PC-3 (cell line): ENCODE data around the gene AGBL1. TPM values are rescaled to one million over a fixed set of nuclear protein-coding genes. Genes with fewer than 3 reads are reported as not detected.

Source experiments
- ATAC-seq: fragments of 200-7000 bp; cut with Tn5 transposase; 2 replicates; pipeline ENCODE4 v1.9.1; 2020; ENCODE audit warnings: mild to moderate bottlenecking, moderate library complexity
- BruUV-seq: library from RNA; stranded (reverse); fragments of 400-500 nt; replicated peaks from 2 replicates; lab custom pipeline; 2021; lab: Mats Ljungman, UMichigan
- CTCF ChIA-PET: fragments of 300-600 bp; sonication (Branson Sonifier 250); formaldehyde crosslinking; loops from one replicate; lab custom pipeline; 2022; ENCODE audit warnings: antibody characterized with exemption; lab: Charles Lee
- POLR2A ChIA-PET: fragments of 300-600 bp; sonication (Branson Sonifier 250); formaldehyde crosslinking; loops from one replicate; lab custom pipeline; 2022; ENCODE audit warnings: antibody characterized with exemption; ENCODE audit not compliant: unreplicated experiment; lab: Charles Lee
- DNase-seq: peaks from one replicate; pipeline ENCODE4 v3.0.0-alpha.2; 2015
- H2AFZ ChIP-seq: fragments of 300-600 bp; sonication (generic); 2 replicates; pipeline ENCODE4 v1.6.0; 2016; ENCODE audit warnings: antibody characterized with exemption, low read length
- H3F3A ChIP-seq: fragments of 300-600 bp; sonication (generic); one replicate; pipeline ENCODE4 v1.6.0; 2017; ENCODE audit warnings: antibody characterized with exemption, low read length, control low read depth, mild to moderate bottlenecking; ENCODE audit not compliant: unreplicated experiment
- H3K27ac ChIP-seq: fragments of 300-600 bp; sonication (generic); 2 replicates; pipeline ENCODE4 v1.5.1; 2016; ENCODE audit warnings: mild to moderate bottlenecking, low read length
- H3K27me3 ChIP-seq: fragments of 300-600 bp; sonication (generic); 2 replicates; pipeline ENCODE4 v1.6.1; 2016; ENCODE audit warnings: low read length, mixed read lengths
- H3K36me3 ChIP-seq: fragments of 300-600 bp; sonication (generic); 2 replicates; pipeline ENCODE4 v1.6.1; 2016; ENCODE audit warnings: low read depth, mixed run types, low read length, mixed read lengths
- H3K4me1 ChIP-seq: fragments of 300-600 bp; sonication (generic); 2 replicates; pipeline ENCODE4 v1.5.1; 2016; ENCODE audit warnings: low read length; ENCODE audit not compliant: insufficient read depth
- H3K4me2 ChIP-seq: fragments of 300-600 bp; sonication (generic); 2 replicates; pipeline ENCODE4 v1.6.0; 2016; ENCODE audit warnings: low read length
- H3K4me3 ChIP-seq: fragments of 300-600 bp; sonication (generic); 2 replicates; pipeline ENCODE4 v1.5.1; 2016; ENCODE audit warnings: mild to moderate bottlenecking, low read length, mixed read lengths
- H3K79me2 ChIP-seq: fragments of 300-600 bp; sonication (generic); 2 replicates; pipeline ENCODE4 v1.6.1; 2017; ENCODE audit warnings: low read length, mixed read lengths
- H3K9ac ChIP-seq: fragments of 300-600 bp; sonication (generic); 2 replicates; pipeline ENCODE4 v1.6.0; 2016; ENCODE audit warnings: mild to moderate bottlenecking, low read length
- H3K9me2 ChIP-seq: fragments of 300-600 bp; sonication (generic); replicated peaks from 2 replicates; pipeline ENCODE4 v1.6.1; 2016; ENCODE audit warnings: mixed run types, low read length, mixed read lengths
- H3K9me3 ChIP-seq: fragments of 300-600 bp; sonication (generic); 2 replicates; pipeline ENCODE4 v1.6.1; 2016; ENCODE audit warnings: low read length, mixed read lengths
- H4K20me1 ChIP-seq: fragments of 300-600 bp; sonication (generic); 2 replicates; pipeline ENCODE4 v1.6.1; 2016; ENCODE audit warnings: low read length, mixed read lengths
- CTCF ChIP-seq: fragments of 300-600 bp; sonication (generic); conservative IDR thresholded peaks from 2 replicates; pipeline ENCODE4 v1.5.1; 2017; ENCODE audit warnings: antibody characterized with exemption, low read depth, mild to moderate bottlenecking, low read length
- EZH2 ChIP-seq: fragments of 300-600 bp; sonication (generic); IDR thresholded peaks from one replicate; pipeline ENCODE4 v1.6.1; 2017; ENCODE audit warnings: antibody characterized with exemption, mild to moderate bottlenecking, low read length; ENCODE audit not compliant: unreplicated experiment
- EZH2phosphoT487 ChIP-seq: fragments of 300-600 bp; sonication (generic); IDR thresholded peaks from 2 replicates; pipeline ENCODE4 v1.6.1; 2018; ENCODE audit warnings: mild to moderate bottlenecking, antibody characterized with exemption, low read length, borderline replicate concordance
- intact Hi-C: fragments of 100-400 bp; cut with micrococcal nuclease; formaldehyde crosslinking; loops from 2 replicates; pipeline ENCODE4 v1.9.0; 2023
- total RNA-seq: library from RNA; depleted of rRNA; stranded (reverse); fragments of >200 nt; gene quantifications from 2 replicates; pipeline ENCODE4 v1.2.3, GENCODE V29; 2014

Gene AGBL1
- total RNA-seq, 1 experiment from 2014 or later = not detected

GRCh38 chr15:86236356-86237110 lies 156.9 kb downstream of the AGBL1 start:
- TF ChIP-seq EZH2phosphoT487 (no peak), EZH2 (no peak), CTCF (no peak)
- Histone ChIP-seq H3F3A (no peaks in the 10 kb centered on the region), H3K4me3 (no peak overlapping the region), H3K79me2 (no peaks in the 10 kb centered on the region), H3K27ac (no peak overlapping the region), H3K9me3 (no peaks in the 10 kb centered on the region), H2AFZ (no peak overlapping the region), H3K9me2 (no peaks in the 10 kb centered on the region), H3K27me3 (no peaks in the 10 kb centered on the region), H3K36me3 (no peaks in the 10 kb centered on the region), H3K9ac (no peak overlapping the region), H3K4me2 (no peak overlapping the region), H4K20me1 (no peaks in the 10 kb centered on the region), H3K4me1 (no peaks in the 10 kb centered on the region)
- intact Hi-C loops = no loop called here
- no TSS peak for BruUV-seq
- DNase-seq = no peak
- no peak for ATAC-seq
- ChIA-PET POLR2A (no interaction called here), CTCF (no interaction called here)

GRCh38 chr15:86237111-86237500 lies 157.4 kb downstream of the AGBL1 start:
- Histone ChIP-seq H3K9me2 (no peaks in the 10 kb centered on the region), H3K4me3 (no peak overlapping the region), H3K4me1 (no peaks in the 10 kb centered on the region), H3K27ac (no peak overlapping the region), H3K79me2 (no peaks in the 10 kb centered on the region), H3K4me2 (no peak overlapping the region), H3K27me3 (no peaks in the 10 kb centered on the region), H2AFZ (no peak overlapping the region), H4K20me1 (no peaks in the 10 kb centered on the region), H3F3A (no peaks in the 10 kb centered on the region), H3K36me3 (no peaks in the 10 kb centered on the region), H3K9me3 (no peaks in the 10 kb centered on the region), H3K9ac (no peak overlapping the region)
- ATAC-seq = no peak
- intact Hi-C loops = no loop called here
- ChIA-PET POLR2A (no interaction called here), CTCF (no interaction called here)
- TF ChIP-seq EZH2phosphoT487 (no peak), CTCF (no peak), EZH2 (no peak)
- BruUV-seq = no TSS peak
- no peak for DNase-seq

- TF ChIP-seq EZH2 (no peak), CTCF (no peak), EZH2phosphoT487 (no peak)
- ChIA-PET CTCF (no interaction called here), POLR2A (no interaction called here)
- Histone ChIP-seq H3K9me2 (no peaks in the 10 kb centered on the region), H3K9ac (no peak overlapping the region), H3K27me3 (no peaks in the 10 kb centered on the region), H3K4me2 (no peak overlapping the region), H3F3A (no peaks in the 10 kb centered on the region), H3K27ac (no peak overlapping the region), H3K4me1 (no peaks in the 10 kb centered on the region), H3K4me3 (no peak overlapping the region), H3K79me2 (no peaks in the 10 kb centered on the region), H3K9me3 (no peaks in the 10 kb centered on the region), H4K20me1 (no peaks in the 10 kb centered on the region), H3K36me3 (no peaks in the 10 kb centered on the region), H2AFZ (no peak overlapping the region)
- DNase-seq = no peak
- intact Hi-C loops = no loop called here
- BruUV-seq = no TSS peak
- no peak for ATAC-seq
Measured at GRCh38 chr15:86247249-86247955, 167.7 kb downstream of the AGBL1 start.
